ENCODE data around the gene ATOH1.

ATOH1 gene
- 0 reads per million in 4 donors for total RNA-seq

GRCh38 chr4:93828332-93828994, at the start of gene ATOH1:
Gene ATOH1 (plus strand): TSS chr4:93828753. CDS start chr4:93828927, 174 bp downstream.
- DNase-seq: no peak

- no peak for DNase-seq
Observed at GRCh38 chr4:93779228-93779627, 49.3 kb upstream of the ATOH1 start.

GRCh38 chr4:93780080-93780479, 48.5 kb upstream of the ATOH1 start:
- DNase-seq: no peak

GRCh38 chr4:93781198-93781597, 47.4 kb upstream of the ATOH1 start:
- DNase-seq: no peak

- DNase-seq: no peak
Observed at GRCh38 chr4:93786149-93786548, 42.4 kb upstream of the ATOH1 start.

- DNase-seq: no peak
Observed at GRCh38 chr4:93788712-93789111, 39.8 kb upstream of the ATOH1 start.

- peak in 2 of 5 donors; percentile 0 to 7 for DNase-seq
Observed at GRCh38 chr4:93791570-93792195, 36.9 kb upstream of the ATOH1 start.

- DNase-seq: no peak
Observed at GRCh38 chr4:93802045-93802444, 26.5 kb upstream of the ATOH1 start.

GRCh38 chr4:93809773-93810172, 18.8 kb upstream of the ATOH1 start:
- no peak for DNase-seq

- DNase-seq: no peak
Observed at GRCh38 chr4:93810340-93810992, 18.1 kb upstream of the ATOH1 start.

GRCh38 chr4:93813092-93813491, 15.5 kb upstream of the ATOH1 start:
- DNase-seq: no peak

- DNase-seq: no peak
Observed at GRCh38 chr4:93814141-93814540, 14.4 kb upstream of the ATOH1 start.

GRCh38 chr4:93814722-93815121, 13.8 kb upstream of the ATOH1 start:
- no peak for DNase-seq

- DNase-seq: no peak
Observed at GRCh38 chr4:93825551-93826216, 2.9 kb upstream of the ATOH1 start.

GRCh38 chr4:93827272-93827947, 1.1 kb upstream of the ATOH1 start:
- DNase-seq: no peak

GRCh38 chr4:93828995-93829819, 654 bp downstream of the ATOH1 start:
- DNase-seq: no peak

GRCh38 chr4:93829820-93830687, 1.5 kb downstream of the ATOH1 start:
- no peak for DNase-seq

GRCh38 chr4:93831716-93832496, 3.4 kb downstream of the ATOH1 start:
- no peak for DNase-seq

- DNase-seq: no peak
Observed at GRCh38 chr4:93834249-93835066, 5.9 kb downstream of the ATOH1 start.

All from T-helper 1 cell (primary cell).